Glomerular visceral epithelial cell (primary cell): ENCODE measurements around the gene PLA2G2F.

Source experiments
- DNase-seq: peaks from one replicate; pipeline ENCODE4 v3.0.0-alpha.2; 2016; ENCODE audit errors: extremely low spot score

PLA2G2F gene

GRCh38 chr1:20168564-20169491 is 29.7 kb downstream of the PLA2G2F start:
- no peak for DNase-seq

- DNase-seq = no peak
Observed at GRCh38 chr1:20169932-20170331, 30.8 kb downstream of the PLA2G2F start.

GRCh38 chr1:20172033-20172590 is 33.0 kb downstream of the PLA2G2F start:
- DNase-seq = no peak

GRCh38 chr1:20174937-20175666 is 36.0 kb downstream of the PLA2G2F start:
- DNase-seq = no peak

- no peak for DNase-seq
Observed at GRCh38 chr1:20178634-20179370, 39.7 kb downstream of the PLA2G2F start.

- no peak for DNase-seq
Observed at GRCh38 chr1:20179371-20180128, 40.4 kb downstream of the PLA2G2F start.

GRCh38 chr1:20180129-20180843 is 41.2 kb downstream of the PLA2G2F start:
- DNase-seq = no peak

- no peak for DNase-seq
Observed at GRCh38 chr1:20180844-20181207, 41.7 kb downstream of the PLA2G2F start.

- no peak for DNase-seq
Observed at GRCh38 chr1:20182415-20182814, 43.3 kb downstream of the PLA2G2F start.

- DNase-seq = no peak
Observed at GRCh38 chr1:20183035-20183434, 43.9 kb downstream of the PLA2G2F start.

- DNase-seq = no peak
Observed at GRCh38 chr1:20183616-20184271, 44.6 kb downstream of the PLA2G2F start.

- DNase-seq = no peak
Observed at GRCh38 chr1:20184481-20184900, 45.4 kb downstream of the PLA2G2F start.

- DNase-seq = no peak
Observed at GRCh38 chr1:20184997-20185833, 46.1 kb downstream of the PLA2G2F start.

- no peak for DNase-seq
Observed at GRCh38 chr1:20185834-20186782, 47.0 kb downstream of the PLA2G2F start, which contains the start of the genes PLA2G2C and UBXN10. Gene PLA2G2C (minus strand): TSS chr1:20186518. CDS start chr1:20177363, 9,155 bp downstream. Gene UBXN10 (plus strand): TSS chr1:20186096. CDS start chr1:20190562, 4,466 bp downstream.

- DNase-seq = no peak
Observed at GRCh38 chr1:20187103-20187812, 48.1 kb downstream of the PLA2G2F start.

GRCh38 chr1:20187813-20188454 is 48.8 kb downstream of the PLA2G2F start:
- DNase-seq = no peak

- no peak for DNase-seq
Observed at GRCh38 chr1:20188455-20188817, 49.3 kb downstream of the PLA2G2F start.
